ENCODE measurements around the gene CYB5R4.

Gene CYB5R4

DNA sequence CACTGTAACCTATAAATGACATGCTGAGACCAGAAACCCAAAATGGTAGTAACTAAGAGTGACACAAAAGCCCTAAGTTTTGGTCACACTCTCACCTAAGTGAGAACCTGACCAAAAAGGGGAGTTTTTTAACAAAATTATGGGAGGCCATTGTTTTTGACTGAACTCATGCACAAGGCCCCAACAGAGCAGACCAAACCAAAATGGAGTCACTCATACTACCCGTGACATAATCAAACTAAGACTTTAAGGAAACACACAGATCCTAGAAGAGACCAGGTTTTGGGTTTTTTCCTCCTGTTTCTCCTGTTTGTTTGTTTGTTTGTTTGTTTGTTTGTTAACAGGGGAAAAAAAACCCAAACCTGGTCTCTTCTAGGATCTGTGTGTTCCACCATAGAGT is 124.9 kb downstream of the CYB5R4 start:
- no peak for DNase-seq (ENCODE audit: low spot score)

DNA sequence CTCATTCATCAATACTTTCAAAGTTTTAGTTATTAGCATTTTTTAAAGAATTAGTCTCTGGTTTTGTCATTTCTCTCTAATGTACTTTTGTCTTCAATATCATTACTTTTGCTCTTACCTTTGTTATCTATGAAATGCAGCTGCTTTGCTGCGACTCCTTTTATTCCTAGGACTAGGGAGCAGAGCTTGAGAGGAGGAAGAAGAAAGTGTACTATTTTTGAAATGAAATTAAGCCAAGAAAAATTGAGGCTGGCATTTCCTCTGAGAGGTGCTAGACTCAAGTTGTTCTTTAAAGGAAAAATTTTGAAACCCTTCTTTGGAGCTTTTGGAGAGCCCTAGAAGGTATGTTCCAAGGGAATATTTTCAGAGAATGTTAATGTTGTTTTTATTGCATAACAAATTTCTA is 125.8 kb downstream of the CYB5R4 start:
- no peak for DNase-seq (ENCODE audit: low spot score)

- DNase-seq (ENCODE audit: low spot score), result no peak
Observed at GRCh38 chr6:83985715-83986114, 126.2 kb downstream of the CYB5R4 start.

GRCh38 chr6:83998021-83998584 is 138.6 kb downstream of the CYB5R4 start:
- DNase-seq (ENCODE audit: low spot score), result no peak

DNA sequence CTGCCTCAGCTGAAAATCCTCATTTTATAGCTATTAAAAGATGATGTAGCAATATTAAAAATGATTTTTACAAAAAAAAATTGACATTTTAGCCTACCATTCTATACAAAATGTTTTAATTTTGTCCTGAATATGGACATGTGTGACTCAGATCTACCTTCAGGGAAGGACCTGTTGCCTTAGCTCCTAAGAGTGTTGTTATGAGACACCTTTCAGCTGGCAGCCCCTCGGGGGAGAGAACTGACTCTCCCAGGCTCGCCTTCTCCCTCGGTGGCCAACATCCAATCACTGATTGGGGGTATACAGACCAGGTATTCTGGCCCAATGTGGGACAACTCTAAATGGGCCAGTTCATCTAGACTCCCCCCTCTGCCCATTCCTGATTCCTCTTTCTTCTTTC is 141.6 kb downstream of the CYB5R4 start:
- no peak for DNase-seq (ENCODE audit: low spot score)

- DNase-seq (ENCODE audit: low spot score), result no peak
Observed at GRCh38 chr6:84002226-84002625, 142.7 kb downstream of the CYB5R4 start.

- no peak for DNase-seq (ENCODE audit: low spot score)
Observed at GRCh38 chr6:84003131-84003530, 143.6 kb downstream of the CYB5R4 start.

DNA sequence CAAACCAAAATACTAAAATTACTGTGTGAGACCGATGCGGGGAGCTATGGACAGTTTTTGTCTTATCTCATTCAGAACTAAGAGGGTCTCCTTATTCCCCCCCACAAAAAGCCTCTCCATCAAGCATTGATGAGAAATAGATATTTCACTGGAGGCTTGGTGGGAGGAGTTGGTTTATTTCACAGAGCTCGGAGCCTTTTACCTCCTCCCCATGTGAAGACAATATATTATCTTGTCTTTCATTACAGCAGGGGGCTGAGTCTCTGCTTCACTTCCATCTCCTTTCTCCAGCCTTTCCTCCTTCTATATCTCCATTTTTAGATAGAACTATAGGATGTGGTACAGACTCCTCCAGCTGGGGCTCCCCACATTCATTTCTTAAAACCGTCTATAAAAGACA is 144.2 kb downstream of the CYB5R4 start:
- no peak for DNase-seq (ENCODE audit: low spot score)

DNA sequence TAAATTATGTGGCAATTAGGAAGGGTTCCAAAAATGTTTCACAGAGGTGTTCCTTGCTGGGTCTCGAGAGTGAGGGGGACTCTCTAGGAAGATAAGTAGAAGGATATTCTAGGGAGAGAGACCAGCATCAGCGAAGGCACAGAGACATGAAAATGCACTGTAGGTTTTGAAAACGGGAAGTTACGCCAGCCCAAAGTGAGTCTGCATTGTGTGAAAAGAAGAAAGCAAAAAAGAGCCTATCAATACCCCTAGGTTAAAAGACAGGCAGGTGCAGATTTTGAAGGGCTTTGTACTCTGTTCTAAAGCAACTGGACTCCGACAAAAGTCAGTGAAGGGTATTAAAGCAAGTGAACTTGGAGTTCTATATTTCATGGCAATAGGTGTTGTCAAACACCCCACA is 148.4 kb downstream of the CYB5R4 start:
- DNase-seq (ENCODE audit: low spot score), result no peak

GRCh38 chr6:84013354-84013753 is 153.9 kb downstream of the CYB5R4 start:
- no peak for DNase-seq (ENCODE audit: low spot score)

- DNase-seq (ENCODE audit: low spot score), result no peak
Observed at GRCh38 chr6:84013931-84014330, 154.4 kb downstream of the CYB5R4 start.

GRCh38 chr6:84016029-84016428 is 156.5 kb downstream of the CYB5R4 start:
- DNase-seq (ENCODE audit: low spot score), result no peak
